Upper lobe of left lung (tissue), 6 donors: ENCODE results near the gene SH3GL2. TPM values are rescaled to one million over a fixed set of nuclear protein-coding genes. Genes with fewer than 3 reads are reported as not detected.
A peak's percentile ranks its signal among the peaks of the same experiment; 100 is the strongest.

ENCODE experiments used
- ATAC-seq, 2 donors: fragments of 200-7000 bp; cut with Tn5 transposase; one replicate each; pipeline ENCODE4 v1.9.1; 2022; ENCODE audit warnings: mild to moderate bottlenecking in 2 of 2, moderate library complexity in 2 of 2; ENCODE audit not compliant: low FRiP score in 2 of 2
- DNase-seq, 2 donors: peaks; one replicate each; pipeline ENCODE4 v3.0.0-alpha.2; 2019 to 2020
- H3K27ac ChIP-seq, 4 donors: fragments of 200-600 bp; sonication (generic); one replicate each; pipeline ENCODE4 v1.5.1; 2016 to 2019
- H3K27me3 ChIP-seq, 4 donors: fragments of 200-600 bp; sonication (generic); one replicate each; pipeline ENCODE4 v1.5.1; 2017 to 2019
- H3K36me3 ChIP-seq, 4 donors: fragments of 200-600 bp; sonication (generic); one replicate each; pipeline ENCODE4 v1.5.1; 2016 to 2019
- H3K4me1 ChIP-seq, 4 donors: fragments of 200-600 bp; sonication (generic); one replicate each; pipeline ENCODE4 v1.5.1; 2018 to 2019
- H3K4me3 ChIP-seq, 4 donors: fragments of 200-600 bp; sonication (generic); one replicate each; pipeline ENCODE4 v1.5.1; 2017 to 2019; ENCODE audit warnings: mild to moderate bottlenecking in 2 of 4, moderate library complexity in 1 of 4
- H3K9me3 ChIP-seq, 4 donors: fragments of 200-600 bp; sonication (generic); one replicate each; pipeline ENCODE4 v1.5.1; 2018 to 2019
- EP300 ChIP-seq, 4 donors: sonication (generic); formaldehyde crosslinking; IDR thresholded peaks; one replicate each; pipeline ENCODE4 v1.5.1; 2017; ENCODE audit warnings: antibody characterized with exemption in 4 of 4, control low read depth in 2 of 4
- POLR2A ChIP-seq, 4 donors: fragments of 450-650 bp; IDR thresholded peaks; one replicate each; pipeline ENCODE4 v1.5.1; 2016 to 2017; ENCODE audit warnings: antibody characterized with exemption in 4 of 4, mild to moderate bottlenecking in 2 of 4
- POLR2AphosphoS5 ChIP-seq, 2 donors: sonication (generic); formaldehyde crosslinking; IDR thresholded peaks; one replicate each; pipeline ENCODE4 v1.5.1; 2017; ENCODE audit warnings: antibody characterized with exemption in 2 of 2
- WGBS, 2 donors: methylation state at CpG; one replicate each; pipeline ENCODE4 v1.1.5; 2017 to 2018; 5-methylcytosine and 5-hydroxymethylcytosine counted together
- total RNA-seq, 6 donors: library from RNA; depleted of rRNA in 4 of 6; stranded (reverse); fragments of >200 nt in 4 of 6; gene quantifications; one replicate each; pipeline versions ENCODE4 v1.1.0 to v1.2.1, GENCODE V29; 2016 to 2021
- TF ChIP-seq, protein P1 (sequence below), 6 experiments: fragments of 450-650 bp in 4 of 6; fragments of 200-600 bp in 2 of 6; sonication (generic) in 2 of 6; IDR thresholded peaks; one replicate each; pipeline ENCODE4 v1.5.1; 2016 to 2019; ENCODE audit warnings: antibody characterized with exemption in 6 of 6
- donor health status: DM: no; HTN: no; CAD: no; lungs with moderate emphysema.
- donor health status: DM: no; HTN: yes; CAD: no; lungs with severe emphysema.

Gene SH3GL2
- total RNA-seq, 6 donors from 2014 or later, result 0.67 to 4.1 (median 1.3) TPM

DNA sequence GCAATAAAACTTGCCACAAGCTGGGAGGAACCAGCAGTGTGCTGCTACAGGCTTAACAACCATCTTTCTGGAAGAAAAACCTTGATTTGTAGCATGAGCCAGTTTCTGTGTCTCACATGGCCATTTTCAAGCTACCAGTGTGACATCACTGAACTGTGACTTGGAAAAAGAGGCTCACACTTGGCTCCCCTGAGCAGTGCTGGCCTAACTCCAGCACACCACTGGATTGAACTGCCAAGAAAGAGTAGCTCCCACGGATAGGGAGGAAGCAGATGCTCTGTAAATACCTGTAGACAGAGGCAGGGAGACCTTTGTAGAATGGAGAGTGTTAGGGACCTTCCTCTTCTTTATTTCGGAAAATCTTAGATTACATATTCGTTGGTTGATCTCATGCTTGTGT is 197.9 kb downstream of the SH3GL2 start:
- no peaks in the 10 kb centered on the region for H3K36me3 ChIP-seq
- no peaks in the 10 kb centered on the region for H3K27me3 ChIP-seq
- no peaks in the 10 kb centered on the region for H3K4me1 ChIP-seq
- no peak overlapping the region for H3K27ac ChIP-seq
- no peaks in the 10 kb centered on the region for H3K9me3 ChIP-seq
- WGBS, 2 donors, result 30 to 33% methylated on average over 3 of the region's 3 CpGs
- ATAC-seq (no peak), DNase-seq (no peak)
- TF ChIP-seq POLR2AphosphoS5 (IDR thresholded peaks at IDR 0.05) (no peak), POLR2A (IDR thresholded peaks at IDR 0.05) (no peak), EP300 (IDR thresholded peaks at IDR 0.05) (no peak)
- TF ChIP-seq, protein P1, sequence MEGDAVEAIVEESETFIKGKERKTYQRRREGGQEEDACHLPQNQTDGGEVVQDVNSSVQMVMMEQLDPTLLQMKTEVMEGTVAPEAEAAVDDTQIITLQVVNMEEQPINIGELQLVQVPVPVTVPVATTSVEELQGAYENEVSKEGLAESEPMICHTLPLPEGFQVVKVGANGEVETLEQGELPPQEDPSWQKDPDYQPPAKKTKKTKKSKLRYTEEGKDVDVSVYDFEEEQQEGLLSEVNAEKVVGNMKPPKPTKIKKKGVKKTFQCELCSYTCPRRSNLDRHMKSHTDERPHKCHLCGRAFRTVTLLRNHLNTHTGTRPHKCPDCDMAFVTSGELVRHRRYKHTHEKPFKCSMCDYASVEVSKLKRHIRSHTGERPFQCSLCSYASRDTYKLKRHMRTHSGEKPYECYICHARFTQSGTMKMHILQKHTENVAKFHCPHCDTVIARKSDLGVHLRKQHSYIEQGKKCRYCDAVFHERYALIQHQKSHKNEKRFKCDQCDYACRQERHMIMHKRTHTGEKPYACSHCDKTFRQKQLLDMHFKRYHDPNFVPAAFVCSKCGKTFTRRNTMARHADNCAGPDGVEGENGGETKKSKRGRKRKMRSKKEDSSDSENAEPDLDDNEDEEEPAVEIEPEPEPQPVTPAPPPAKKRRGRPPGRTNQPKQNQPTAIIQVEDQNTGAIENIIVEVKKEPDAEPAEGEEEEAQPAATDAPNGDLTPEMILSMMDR (IDR thresholded peaks at IDR 0.05), result no peak
- no peak overlapping the region for H3K4me3 ChIP-seq

DNA sequence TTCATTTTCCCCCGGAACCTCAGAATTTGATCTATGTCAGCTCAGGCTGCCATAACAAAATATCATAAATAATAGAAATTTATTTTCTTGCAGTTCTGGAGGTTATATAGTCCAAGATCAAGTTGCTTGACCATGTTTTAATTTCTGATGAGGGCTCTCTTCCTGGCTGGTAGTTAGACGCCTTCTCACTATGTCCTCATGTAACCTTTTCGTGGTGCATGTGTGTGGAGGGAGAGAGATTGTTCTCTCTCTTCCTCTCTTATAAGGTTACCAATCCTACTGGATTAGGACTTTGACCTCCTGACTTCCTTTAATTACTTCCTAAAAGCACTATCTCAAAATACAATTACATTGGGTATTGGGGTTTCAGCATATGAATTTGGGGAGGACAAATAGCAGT is 198.6 kb downstream of the SH3GL2 start:
- H3K36me3 ChIP-seq, result no peaks in the 10 kb centered on the region
- H3K4me1 ChIP-seq, result no peaks in the 10 kb centered on the region
- TF ChIP-seq EP300 (IDR thresholded peaks at IDR 0.05), result no peak
- TF ChIP-seq, protein P1 (IDR thresholded peaks at IDR 0.05), result no peak
- TF ChIP-seq POLR2A (IDR thresholded peaks at IDR 0.05), result no peak
- no peak for TF ChIP-seq POLR2AphosphoS5 (IDR thresholded peaks at IDR 0.05)
- ATAC-seq (no peak), DNase-seq (no peak)
- no peaks in the 10 kb centered on the region for H3K27me3 ChIP-seq
- no peaks in the 10 kb centered on the region for H3K9me3 ChIP-seq
- 78 to 87% methylated on average over 3 of the region's 3 CpGs for WGBS, 2 donors
- H3K4me3 ChIP-seq, result no peak overlapping the region
- H3K27ac ChIP-seq, result no peak overlapping the region

GRCh38 chr9:17782430-17783149 is 203.7 kb downstream of the SH3GL2 start:
- Histone ChIP-seq H3K27me3 (no peaks in the 10 kb centered on the region), H3K4me1 (no peaks in the 10 kb centered on the region), H3K9me3 (no peaks in the 10 kb centered on the region), H3K36me3 (no peaks in the 10 kb centered on the region), H3K27ac (no peak overlapping the region), H3K4me3 (no peak overlapping the region)
- WGBS, 2 donors, result 88 to 90% methylated on average over 6 of the region's 6 CpGs
- ATAC-seq (peak in 1 of 2 donors; percentile 32), DNase-seq (no peak)
- TF ChIP-seq, protein P1 (IDR thresholded peaks at IDR 0.05), result no peak
- TF ChIP-seq POLR2AphosphoS5 (IDR thresholded peaks at IDR 0.05) (no peak), POLR2A (IDR thresholded peaks at IDR 0.05) (no peak), EP300 (IDR thresholded peaks at IDR 0.05) (no peak)

DNA sequence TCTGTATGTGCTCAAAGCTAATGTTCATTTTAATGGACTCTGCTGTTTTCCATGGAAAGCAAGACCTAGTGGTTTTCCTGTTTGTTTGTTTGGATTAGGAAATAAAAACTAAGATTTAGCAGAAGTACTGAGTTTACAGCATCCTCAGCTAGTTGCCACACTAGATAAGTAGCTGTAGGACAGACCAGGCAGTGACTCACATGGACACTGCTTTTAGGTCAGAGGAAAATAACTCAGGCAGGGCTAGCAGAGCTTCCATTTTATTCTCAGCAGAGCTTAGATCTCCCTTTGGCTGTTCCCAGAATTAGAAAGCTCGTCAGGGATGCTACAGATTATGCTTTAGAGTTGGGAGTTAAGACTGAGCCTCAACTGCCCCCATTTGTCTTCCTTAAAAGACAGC is 204.4 kb downstream of the SH3GL2 start:
- Histone ChIP-seq H3K27ac (no peak overlapping the region), H3K27me3 (no peaks in the 10 kb centered on the region), H3K9me3 (no peaks in the 10 kb centered on the region), H3K4me1 (no peaks in the 10 kb centered on the region), H3K4me3 (no peak overlapping the region), H3K36me3 (no peaks in the 10 kb centered on the region)
- ATAC-seq, result peak in 1 of 2 donors; percentile 54
- TF ChIP-seq POLR2A (IDR thresholded peaks at IDR 0.05) (no peak), POLR2AphosphoS5 (IDR thresholded peaks at IDR 0.05) (no peak), EP300 (IDR thresholded peaks at IDR 0.05) (no peak)
- TF ChIP-seq, protein P1 (IDR thresholded peaks at IDR 0.05), result no peak
- DNase-seq, result no peak
- 57 to 71% methylated on average over 1 of the region's 1 CpG for WGBS, 2 donors

DNA sequence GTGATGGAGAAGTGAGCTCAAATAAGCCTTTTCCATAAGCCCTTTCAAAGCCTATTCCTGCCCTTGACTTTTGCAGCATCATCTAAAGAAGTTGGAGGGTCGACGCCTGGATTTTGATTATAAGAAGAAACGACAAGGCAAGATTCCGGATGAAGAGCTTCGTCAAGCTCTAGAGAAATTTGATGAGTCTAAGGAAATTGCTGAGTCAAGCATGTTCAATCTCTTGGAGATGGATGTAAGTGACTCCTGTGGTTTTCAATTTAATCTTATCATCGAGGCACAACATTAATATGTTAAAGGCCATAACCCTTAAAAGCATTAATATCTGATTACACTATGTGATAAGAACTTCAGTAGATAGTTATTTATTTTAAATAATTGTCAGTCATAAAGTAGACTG is 210.4 kb downstream of the SH3GL2 start:
- TF ChIP-seq POLR2AphosphoS5 (IDR thresholded peaks at IDR 0.05), result no peak
- TF ChIP-seq, protein P1 (IDR thresholded peaks at IDR 0.05), result no peak
- TF ChIP-seq EP300 (IDR thresholded peaks at IDR 0.05), result no peak
- no peak for TF ChIP-seq POLR2A (IDR thresholded peaks at IDR 0.05)
- H3K4me3 ChIP-seq, result no peak overlapping the region
- DNase-seq (no peak), ATAC-seq (no peak)
- H3K27ac ChIP-seq, result no peak overlapping the region
- H3K36me3 ChIP-seq, result no peaks in the 10 kb centered on the region
- H3K4me1 ChIP-seq, result no peaks in the 10 kb centered on the region
- 90 to 92% methylated on average over 6 of the region's 6 CpGs for WGBS, 2 donors
- H3K27me3 ChIP-seq, result no peaks in the 10 kb centered on the region
- no peaks in the 10 kb centered on the region for H3K9me3 ChIP-seq
